IPS-20b (cell line): ENCODE measurements around the gene CRIM1.
"Not testable (repeated sequence)": the region's sequence is repeated elsewhere in the genome, so short reads cannot be mapped to it uniquely, and the experiment has no call there.

ENCODE experiments used
- H3K27ac ChIP-seq: one replicate; pipeline ENCODE4 v1.5.1; 2013; ENCODE audit warnings: low read length
- H3K27me3 ChIP-seq: 2 replicates; pipeline ENCODE4 v1.6.1; 2013; ENCODE audit warnings: mild to moderate bottlenecking, low read length, inconsistent platforms; ENCODE audit not compliant: insufficient read depth
- H3K36me3 ChIP-seq: 2 replicates; pipeline ENCODE4 v1.6.1; 2013; ENCODE audit warnings: low read depth, mild to moderate bottlenecking, inconsistent platforms, low read length, moderate library complexity; ENCODE audit not compliant: insufficient read depth
- H3K4me1 ChIP-seq: 2 replicates; pipeline ENCODE4 v1.6.1; 2013; ENCODE audit warnings: mild to moderate bottlenecking, control low read depth, inconsistent platforms, low read length, moderate library complexity; ENCODE audit not compliant: insufficient read depth
- H3K4me3 ChIP-seq: 2 replicates; pipeline ENCODE4 v1.5.1; 2013; ENCODE audit warnings: mild to moderate bottlenecking, low read length, inconsistent platforms
- H3K9ac ChIP-seq: 2 replicates; pipeline ENCODE4 v1.6.1; 2013; ENCODE audit warnings: low read depth, mild to moderate bottlenecking, inconsistent platforms, low read length, moderate library complexity
- H3K9me3 ChIP-seq: 2 replicates; pipeline ENCODE4 v1.6.1; 2013; ENCODE audit warnings: mild to moderate bottlenecking, low read depth, low read length, inconsistent platforms; ENCODE audit not compliant: insufficient read depth

CRIM1 gene

GRCh38 chr2:36355151-36355889 lies at the start of gene CRIM1:
Gene CRIM1, plus strand, starts transcription at chr2:36355778. Its CDS starts 515 bp downstream, at chr2:36356293.
- Histone ChIP-seq H3K4me1 (peaks cover 26% of the 10 kb centered on the region), H3K9me3 (no peaks in the 10 kb centered on the region), H3K27me3 (peaks cover 14% of the 10 kb centered on the region), H3K27ac (no peak within 1 kb of the TSS), H3K9ac (peak within 1 kb of the TSS; percentile 80), H3K4me3 (peak within 1 kb of the TSS; percentile 94), H3K36me3 (no peaks in the 10 kb centered on the region)

- no peaks in the 10 kb centered on the region for H3K4me1 ChIP-seq
- H3K4me3 ChIP-seq: no peak overlapping the region
- no peak overlapping the region for H3K27ac ChIP-seq
- no peak overlapping the region for H3K9ac ChIP-seq
- no peaks in the 10 kb centered on the region; the same call in 1 of the 2 replicates for H3K9me3 ChIP-seq
- no peaks in the 10 kb centered on the region for H3K36me3 ChIP-seq
- no peaks in the 10 kb centered on the region for H3K27me3 ChIP-seq
These were observed 48.1 kb upstream of the CRIM1 start for GRCh38 chr2:36307441-36307840.

GRCh38 chr2:36310444-36310843 lies 45.1 kb upstream of the CRIM1 start:
- H3K4me3 ChIP-seq, H3K9ac ChIP-seq, H3K4me1 ChIP-seq, H3K27me3 ChIP-seq, H3K36me3 ChIP-seq, H3K27ac ChIP-seq, H3K9me3 ChIP-seq: not testable (repeated sequence)

- H3K27ac ChIP-seq: no peak overlapping the region
- H3K9ac ChIP-seq: no peak overlapping the region
- H3K36me3 ChIP-seq: no peaks in the 10 kb centered on the region
- no peaks in the 10 kb centered on the region for H3K27me3 ChIP-seq
- no peak overlapping the region for H3K4me3 ChIP-seq
- H3K4me1 ChIP-seq: no peaks in the 10 kb centered on the region
- peaks cover 23% of the 10 kb centered on the region for H3K9me3 ChIP-seq
These were observed 37.0 kb upstream of the CRIM1 start for GRCh38 chr2:36318547-36318946.

GRCh38 chr2:36322108-36322507 lies 33.5 kb upstream of the CRIM1 start:
- Histone ChIP-seq H3K36me3 (no peaks in the 10 kb centered on the region), H3K4me1 (no peaks in the 10 kb centered on the region), H3K4me3 (no peak overlapping the region), H3K9me3 (peaks cover 8% of the 10 kb centered on the region), H3K9ac (no peak overlapping the region), H3K27ac (no peak overlapping the region), H3K27me3 (no peaks in the 10 kb centered on the region)

GRCh38 chr2:36326286-36326685 lies 29.3 kb upstream of the CRIM1 start:
- H3K4me3 ChIP-seq: no peak overlapping the region
- H3K27me3 ChIP-seq: no peaks in the 10 kb centered on the region
- 0 out of 2 replicates have a peak, but pooled peaks cover 4% of the 10 kb centered on the region for H3K4me1 ChIP-seq
- no peak overlapping the region for H3K27ac ChIP-seq
- H3K9me3 ChIP-seq: peaks cover 5% of the 10 kb centered on the region; the same call in 1 of the 2 replicates
- no peak overlapping the region for H3K9ac ChIP-seq
- no peaks in the 10 kb centered on the region for H3K36me3 ChIP-seq

- Histone ChIP-seq H3K9me3 (peaks cover 3% of the 10 kb centered on the region; the same call in 1 of the 2 replicates), H3K9ac (no peak overlapping the region), H3K4me1 (0 out of 2 replicates have a peak, but pooled peaks cover 4% of the 10 kb centered on the region), H3K4me3 (no peak overlapping the region), H3K27me3 (no peaks in the 10 kb centered on the region), H3K36me3 (no peaks in the 10 kb centered on the region), H3K27ac (no peak overlapping the region)
These were observed 26.3 kb upstream of the CRIM1 start for GRCh38 chr2:36329251-36329650.

- H3K27ac ChIP-seq: no peak overlapping the region
- no peak overlapping the region for H3K9ac ChIP-seq
- H3K27me3 ChIP-seq: no peaks in the 10 kb centered on the region
- no peaks in the 10 kb centered on the region for H3K9me3 ChIP-seq
- 0 out of 2 replicates have a peak, but pooled peaks cover 4% of the 10 kb centered on the region for H3K4me1 ChIP-seq
- no peak overlapping the region for H3K4me3 ChIP-seq
- no peaks in the 10 kb centered on the region for H3K36me3 ChIP-seq
These were observed 25.7 kb upstream of the CRIM1 start for GRCh38 chr2:36329746-36330472.

DNA sequence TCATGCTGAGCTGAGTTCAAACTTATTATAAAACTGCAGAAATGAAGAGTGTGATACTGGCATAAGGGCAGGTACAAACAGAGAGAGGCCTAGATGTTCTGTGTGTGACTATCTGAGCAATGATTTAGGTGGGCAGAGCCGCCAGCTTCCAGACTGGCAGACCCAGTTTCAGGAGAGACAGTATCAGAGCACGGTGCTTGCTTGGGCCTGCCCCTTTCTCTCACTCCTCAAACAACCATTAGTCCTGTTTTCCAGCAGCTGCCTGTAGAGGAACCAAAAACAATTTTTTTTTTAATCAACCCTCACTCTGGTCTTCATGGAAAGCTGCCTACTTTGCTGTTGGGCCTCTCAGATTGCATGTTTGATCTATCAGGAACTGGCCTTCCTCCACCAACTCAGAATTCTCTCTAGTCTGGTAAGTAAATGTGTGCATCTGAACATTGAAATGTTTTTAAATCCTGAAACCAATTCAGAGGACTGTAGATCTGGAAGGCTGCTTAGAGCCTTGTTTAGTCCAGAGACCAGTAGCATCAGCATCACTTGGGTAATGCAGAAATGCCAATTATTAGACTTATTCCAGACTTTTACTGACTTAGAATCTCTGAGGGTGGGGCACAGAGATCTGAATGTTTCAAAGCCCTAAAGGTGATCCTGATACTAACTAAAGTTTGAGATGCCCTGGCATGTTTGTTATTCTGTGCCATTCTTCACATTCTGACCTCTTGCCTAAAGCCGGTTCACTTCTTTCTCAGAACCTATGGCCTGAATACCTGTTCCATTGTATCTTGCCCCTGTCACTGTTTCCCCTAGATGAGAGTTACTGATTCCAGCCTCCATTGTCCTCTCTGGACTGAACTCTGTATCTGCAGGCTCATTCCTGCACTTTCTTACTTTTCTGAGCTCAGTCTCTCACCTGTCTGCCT lies 24.8 kb upstream of the CRIM1 start:
- no peak overlapping the region for H3K9ac ChIP-seq
- no peaks in the 10 kb centered on the region for H3K36me3 ChIP-seq
- H3K27ac ChIP-seq: no peak overlapping the region
- 0 out of 2 replicates have a peak, but pooled peaks cover 4% of the 10 kb centered on the region for H3K4me1 ChIP-seq
- no peaks in the 10 kb centered on the region for H3K27me3 ChIP-seq
- no peak overlapping the region for H3K4me3 ChIP-seq
- no peaks in the 10 kb centered on the region for H3K9me3 ChIP-seq

DNA sequence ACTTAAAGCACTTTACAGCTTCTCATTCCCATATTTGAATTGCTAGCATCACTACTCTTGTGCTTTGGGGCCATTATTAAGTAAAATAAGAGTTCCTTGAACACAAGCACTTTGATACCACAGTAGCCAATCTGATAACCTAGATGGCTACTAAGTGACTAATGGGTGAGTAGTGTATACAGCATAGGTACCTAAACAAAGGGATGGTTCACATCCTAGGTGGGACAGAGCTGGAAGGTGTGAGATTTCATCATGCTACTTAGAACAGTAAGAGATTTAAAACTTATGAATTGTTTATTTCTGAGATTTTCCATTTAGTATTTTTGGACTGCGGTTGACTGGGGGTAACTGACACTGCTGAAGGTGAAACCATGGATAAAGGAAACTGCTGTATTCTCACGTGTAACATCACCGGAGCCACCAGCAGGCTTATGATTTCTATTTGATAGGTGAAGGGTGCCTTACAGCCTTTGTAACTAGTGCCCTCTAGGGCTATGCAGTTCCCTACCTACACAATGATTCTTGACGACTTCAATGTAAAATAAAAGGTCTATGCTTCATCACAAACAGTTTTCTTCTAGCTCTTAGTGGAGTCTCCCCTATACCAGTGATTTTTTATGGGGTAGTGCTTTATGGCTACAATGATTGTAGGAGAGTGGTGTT lies 22.1 kb upstream of the CRIM1 start:
- Histone ChIP-seq H3K4me1 (peaks cover 4% of the 10 kb centered on the region; the same call in 1 of the 2 replicates), H3K27me3 (no peaks in the 10 kb centered on the region), H3K9ac (no peak overlapping the region), H3K4me3 (no peak overlapping the region), H3K9me3 (no peaks in the 10 kb centered on the region), H3K36me3 (no peaks in the 10 kb centered on the region), H3K27ac (no peak overlapping the region)

DNA sequence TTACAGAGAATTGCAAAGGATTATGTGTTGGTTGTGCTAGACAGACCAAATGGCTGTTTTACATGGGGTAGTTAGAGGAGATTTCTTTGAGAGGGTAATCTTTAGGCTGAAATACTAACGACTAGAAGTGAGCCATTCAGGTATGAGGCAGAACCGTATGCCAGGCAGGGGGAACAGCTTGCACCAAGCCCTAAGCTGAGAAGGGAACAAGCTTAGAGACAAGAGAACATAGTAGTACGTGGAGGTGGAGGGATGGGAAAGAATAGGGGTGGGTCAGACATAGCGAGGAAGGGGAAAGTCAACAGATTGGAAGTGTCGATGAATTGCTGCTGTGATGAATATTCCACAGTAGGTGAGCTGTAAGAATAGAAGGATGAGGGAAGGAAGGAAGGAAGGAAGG lies 20.0 kb upstream of the CRIM1 start:
- no peaks in the 10 kb centered on the region for H3K9me3 ChIP-seq

More for the DNA sequence above, 20.0 kb upstream of the CRIM1 start:
- no peaks in the 10 kb centered on the region for H3K27me3 ChIP-seq
- H3K4me1 ChIP-seq: peaks cover 5% of the 10 kb centered on the region; the same call in 1 of the 2 replicates
- no peaks in the 10 kb centered on the region for H3K36me3 ChIP-seq
- H3K9ac ChIP-seq: no peak overlapping the region
- H3K4me3 ChIP-seq: no peak overlapping the region
- no peak overlapping the region for H3K27ac ChIP-seq
